ENCODE data around the gene CARMIL1. TPM values are rescaled to one million over a fixed set of nuclear protein-coding genes. Genes with fewer than 3 reads are reported as not detected.

Gene CARMIL1
- total and polyA plus RNA-seq, 2 donors from 2014 or later = 22.3 to 51.1 TPM

DNA sequence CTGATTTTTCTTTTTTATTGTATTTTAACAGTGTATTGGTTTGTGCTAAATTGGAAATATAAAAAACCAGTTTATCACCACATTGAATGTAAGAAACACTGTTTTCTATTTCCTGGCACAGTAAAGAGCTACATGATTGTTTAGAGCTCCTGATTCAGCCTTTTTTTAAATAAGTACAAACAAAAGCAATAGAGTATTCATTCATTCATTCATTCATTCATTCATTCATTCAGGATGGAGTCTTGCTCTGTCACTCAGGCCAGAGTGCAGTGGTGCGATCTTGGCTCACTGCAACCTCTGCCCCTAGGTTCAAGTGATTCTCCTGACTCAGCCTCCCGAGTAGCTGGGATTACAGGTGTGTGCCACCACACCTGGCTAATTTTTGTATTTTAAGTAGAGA lies 276.0 kb downstream of the CARMIL1 start:
- DNase-seq (no peak), FAIRE-seq (no peak)
- H3K27me3 ChIP-seq (ENCODE audit: control insufficient read depth, insufficient read depth, low read length) = no peaks in the 10 kb centered on the region
- TF ChIP-seq, protein P1, sequence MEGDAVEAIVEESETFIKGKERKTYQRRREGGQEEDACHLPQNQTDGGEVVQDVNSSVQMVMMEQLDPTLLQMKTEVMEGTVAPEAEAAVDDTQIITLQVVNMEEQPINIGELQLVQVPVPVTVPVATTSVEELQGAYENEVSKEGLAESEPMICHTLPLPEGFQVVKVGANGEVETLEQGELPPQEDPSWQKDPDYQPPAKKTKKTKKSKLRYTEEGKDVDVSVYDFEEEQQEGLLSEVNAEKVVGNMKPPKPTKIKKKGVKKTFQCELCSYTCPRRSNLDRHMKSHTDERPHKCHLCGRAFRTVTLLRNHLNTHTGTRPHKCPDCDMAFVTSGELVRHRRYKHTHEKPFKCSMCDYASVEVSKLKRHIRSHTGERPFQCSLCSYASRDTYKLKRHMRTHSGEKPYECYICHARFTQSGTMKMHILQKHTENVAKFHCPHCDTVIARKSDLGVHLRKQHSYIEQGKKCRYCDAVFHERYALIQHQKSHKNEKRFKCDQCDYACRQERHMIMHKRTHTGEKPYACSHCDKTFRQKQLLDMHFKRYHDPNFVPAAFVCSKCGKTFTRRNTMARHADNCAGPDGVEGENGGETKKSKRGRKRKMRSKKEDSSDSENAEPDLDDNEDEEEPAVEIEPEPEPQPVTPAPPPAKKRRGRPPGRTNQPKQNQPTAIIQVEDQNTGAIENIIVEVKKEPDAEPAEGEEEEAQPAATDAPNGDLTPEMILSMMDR (IDR thresholded peaks at IDR 0.05; ENCODE audit: borderline replicate concordance, extremely low read depth, insufficient read depth) = no peak
- H3K36me3 ChIP-seq (ENCODE audit: control insufficient read depth in 2 of 3, insufficient read depth in 3 of 3, low read length in 3 of 3) = no peaks in the 10 kb centered on the region
- H3K9ac ChIP-seq (ENCODE audit: low read length in 3 of 3) = no peak overlapping the region
- no peak overlapping the region for H3K27ac ChIP-seq (ENCODE audit: low read depth in 2 of 2, low read length in 2 of 2)
- intact Hi-C loops (cut with DNase I) = no loop called here
- no peaks in the 10 kb centered on the region for H3K4me1 ChIP-seq (ENCODE audit: control insufficient read depth in 2 of 3, insufficient read depth in 2 of 3, low read depth in 1 of 3, low read length in 3 of 3)
- H3K4me3 ChIP-seq (ENCODE audit: low read length in 3 of 3) = no peak overlapping the region
- H3K9me3 ChIP-seq (ENCODE audit: control insufficient read depth in 2 of 3, insufficient read depth in 1 of 3, low read length in 3 of 3) = no peaks in the 10 kb centered on the region

DNA sequence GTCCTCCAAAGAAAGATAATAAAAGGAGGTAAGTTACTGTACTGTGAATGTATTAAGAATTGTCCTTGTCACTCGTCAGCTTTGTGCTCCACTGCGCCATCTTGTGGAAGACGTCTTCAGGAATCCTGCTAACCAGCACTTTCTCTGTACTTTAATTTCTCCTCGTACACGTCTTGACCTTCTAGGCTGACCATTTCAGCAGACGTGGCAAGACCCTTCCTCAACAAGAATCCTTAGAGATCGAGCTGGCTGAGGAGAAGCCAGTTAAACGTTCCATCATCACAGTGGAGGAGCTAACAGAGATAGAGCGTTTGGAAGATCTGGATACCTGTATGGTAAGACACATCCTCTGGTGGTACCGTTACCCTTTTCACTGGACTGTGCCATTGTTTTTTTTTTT lies 277.3 kb downstream of the CARMIL1 start:
- Histone ChIP-seq H3K27me3 (ENCODE audit: control insufficient read depth, insufficient read depth, low read length) (no peaks in the 10 kb centered on the region), H3K9ac (ENCODE audit: low read length in 3 of 3) (no peak overlapping the region), H3K9me3 (ENCODE audit: control insufficient read depth in 2 of 3, insufficient read depth in 1 of 3, low read length in 3 of 3) (no peaks in the 10 kb centered on the region), H3K27ac (ENCODE audit: low read depth in 2 of 2, low read length in 2 of 2) (no peak overlapping the region), H3K4me1 (ENCODE audit: control insufficient read depth in 2 of 3, insufficient read depth in 2 of 3, low read depth in 1 of 3, low read length in 3 of 3) (no peaks in the 10 kb centered on the region), H3K4me3 (ENCODE audit: low read length in 3 of 3) (no peak overlapping the region), H3K36me3 (ENCODE audit: control insufficient read depth in 2 of 3, insufficient read depth in 3 of 3, low read length in 3 of 3) (no peaks in the 10 kb centered on the region)
- TF ChIP-seq, protein P1 (IDR thresholded peaks at IDR 0.05; ENCODE audit: borderline replicate concordance, extremely low read depth, insufficient read depth) = peak; percentile 78
- intact Hi-C loops (cut with DNase I) = no loop called here
- DNase-seq (peak; percentile 74 to 91 (median 82)), FAIRE-seq (peak; percentile 97)

DNA sequence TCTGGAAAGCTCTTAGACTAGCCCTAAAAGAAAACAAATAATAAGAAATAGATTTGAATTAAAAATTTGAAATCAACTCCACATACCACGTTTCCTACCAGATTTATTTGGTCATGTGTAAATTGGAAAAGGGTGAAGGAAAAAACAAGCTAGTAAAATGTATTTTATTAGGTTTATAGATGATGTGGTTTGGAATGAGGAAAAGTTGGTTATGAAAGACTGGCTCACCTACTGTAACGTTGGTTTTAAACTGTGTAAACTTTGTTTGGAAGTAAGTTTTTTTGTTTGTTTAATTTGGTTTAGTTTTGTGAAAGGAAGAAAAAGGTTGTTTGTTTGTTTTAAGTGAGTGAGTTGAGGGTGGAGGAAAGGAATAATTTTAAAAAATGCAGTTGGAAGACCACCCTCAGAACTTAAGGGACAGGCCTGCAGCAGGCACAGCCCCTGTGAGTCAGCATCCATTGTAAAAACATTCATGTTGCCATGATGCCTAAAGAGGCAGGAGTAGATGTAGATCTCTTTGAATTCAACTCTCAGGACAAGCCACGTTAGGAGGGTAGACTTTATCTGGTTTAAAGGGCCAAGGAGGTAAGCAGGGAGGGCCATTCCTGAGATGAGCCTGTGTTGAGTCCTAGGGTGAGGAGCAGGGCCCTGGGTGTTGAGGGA lies 279.1 kb downstream of the CARMIL1 start:
- Histone ChIP-seq H3K4me1 (ENCODE audit: control insufficient read depth in 2 of 3, insufficient read depth in 2 of 3, low read depth in 1 of 3, low read length in 3 of 3) (no peaks in the 10 kb centered on the region), H3K9ac (ENCODE audit: low read length in 3 of 3) (no peak overlapping the region), H3K9me3 (ENCODE audit: control insufficient read depth in 2 of 3, insufficient read depth in 1 of 3, low read length in 3 of 3) (no peaks in the 10 kb centered on the region), H3K27ac (ENCODE audit: low read depth in 2 of 2, low read length in 2 of 2) (no peak overlapping the region), H3K36me3 (ENCODE audit: control insufficient read depth in 2 of 3, insufficient read depth in 3 of 3, low read length in 3 of 3) (no peaks in the 10 kb centered on the region), H3K4me3 (ENCODE audit: low read length in 3 of 3) (no peak overlapping the region), H3K27me3 (ENCODE audit: control insufficient read depth, insufficient read depth, low read length) (no peaks in the 10 kb centered on the region)
- TF ChIP-seq, protein P1 (IDR thresholded peaks at IDR 0.05; ENCODE audit: borderline replicate concordance, extremely low read depth, insufficient read depth) = no peak
- intact Hi-C loops (cut with DNase I) = no loop called here
- no peak for DNase-seq
- FAIRE-seq = no peak

DNA sequence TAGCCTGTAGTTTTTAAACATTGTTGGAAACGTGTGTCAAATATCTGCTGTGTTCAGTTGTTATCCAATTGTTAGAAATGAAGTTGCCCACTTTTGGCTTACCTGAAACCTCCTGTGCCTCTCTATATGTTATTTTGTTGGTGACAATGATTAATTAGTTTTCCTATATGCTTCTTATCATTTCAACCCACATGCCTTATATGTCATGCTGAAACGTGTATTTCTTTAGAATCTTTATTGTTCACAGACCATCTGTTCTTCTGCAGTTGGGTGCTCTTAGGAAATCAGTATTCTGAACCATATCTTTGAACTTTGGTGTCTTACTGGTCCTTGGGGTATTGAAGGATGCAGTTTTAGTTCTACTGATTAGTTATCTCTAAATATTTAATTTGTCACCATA lies 281.7 kb downstream of the CARMIL1 start:
- Histone ChIP-seq H3K9me3 (ENCODE audit: control insufficient read depth in 2 of 3, insufficient read depth in 1 of 3, low read length in 3 of 3) (no peaks in the 10 kb centered on the region), H3K27ac (ENCODE audit: low read depth in 2 of 2, low read length in 2 of 2) (no peak overlapping the region), H3K9ac (ENCODE audit: low read length in 3 of 3) (no peak overlapping the region), H3K27me3 (ENCODE audit: control insufficient read depth, insufficient read depth, low read length) (no peaks in the 10 kb centered on the region), H3K4me3 (ENCODE audit: low read length in 3 of 3) (no peak overlapping the region), H3K36me3 (ENCODE audit: control insufficient read depth in 2 of 3, insufficient read depth in 3 of 3, low read length in 3 of 3) (no peaks in the 10 kb centered on the region), H3K4me1 (ENCODE audit: control insufficient read depth in 2 of 3, insufficient read depth in 2 of 3, low read depth in 1 of 3, low read length in 3 of 3) (no peaks in the 10 kb centered on the region)
- no peak for DNase-seq
- intact Hi-C loops (cut with DNase I) = no loop called here
- TF ChIP-seq, protein P1 (IDR thresholded peaks at IDR 0.05; ENCODE audit: borderline replicate concordance, extremely low read depth, insufficient read depth) = no peak
- FAIRE-seq = no peak

All from kidney (tissue), 14 donors.